HG03521 (cell line): ENCODE results near the gene ICE1.
"Not testable (repeated sequence)": the region's sequence is repeated elsewhere in the genome, so short reads cannot be mapped to it uniquely, and the experiment has no call there.

Experiments used
- ATAC-seq: cut with Tn5 transposase; IDR thresholded peaks from one replicate; pipeline ENCODE4 v1.9.1; 2021; ENCODE audit warnings: mild to moderate bottlenecking, moderate library complexity; ENCODE audit not compliant: unreplicated experiment

The ICE1 gene

GRCh38 chr5:5395093-5395492 is 27.4 kb upstream of the ICE1 start:
- not testable (repeated sequence) for ATAC-seq

- ATAC-seq: no peak
Observed at GRCh38 chr5:5398071-5398470, 24.4 kb upstream of the ICE1 start.

GRCh38 chr5:5401095-5401494 is 21.4 kb upstream of the ICE1 start:
- no peak for ATAC-seq

- no peak for ATAC-seq
Observed at GRCh38 chr5:5403741-5404140, 18.7 kb upstream of the ICE1 start.

DNA sequence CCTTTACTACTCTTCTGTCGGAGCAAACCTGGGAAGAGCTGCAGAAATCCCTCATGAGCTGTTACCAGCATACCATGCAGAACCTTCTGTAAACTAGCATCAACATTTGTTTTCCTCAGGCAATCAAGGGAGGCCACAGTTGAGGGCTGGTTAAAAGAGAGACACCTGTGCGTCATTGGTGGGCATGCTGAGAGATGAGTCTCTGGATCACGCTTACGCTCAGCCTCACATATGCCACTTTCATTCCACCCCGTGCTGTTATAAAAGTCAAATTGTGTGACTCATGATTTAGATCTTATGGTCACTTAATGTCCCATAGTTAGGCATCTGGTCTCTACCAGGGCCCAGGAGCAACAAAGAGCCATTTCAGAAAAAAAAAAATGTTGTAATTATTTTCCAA is 18.1 kb upstream of the ICE1 start:
- no peak for ATAC-seq

DNA sequence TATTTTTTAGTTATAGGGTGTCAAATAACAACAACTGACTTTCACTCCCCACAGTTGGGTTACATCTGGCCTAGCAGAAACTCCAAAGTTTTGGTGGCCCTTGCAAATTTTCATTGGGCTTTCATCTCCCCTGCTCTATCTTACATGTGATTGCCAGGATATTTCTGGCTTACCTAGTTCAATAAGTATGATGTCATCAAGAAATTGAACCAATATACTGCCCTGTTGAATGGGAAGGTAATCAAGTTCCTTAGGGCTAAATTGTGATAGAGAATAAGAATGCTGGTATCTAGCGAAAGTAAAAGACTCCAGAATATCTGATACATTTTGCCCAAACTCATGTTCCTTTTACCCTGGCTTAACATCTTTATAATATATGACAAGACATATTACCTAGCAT is 17.0 kb upstream of the ICE1 start:
- ATAC-seq: no peak

DNA sequence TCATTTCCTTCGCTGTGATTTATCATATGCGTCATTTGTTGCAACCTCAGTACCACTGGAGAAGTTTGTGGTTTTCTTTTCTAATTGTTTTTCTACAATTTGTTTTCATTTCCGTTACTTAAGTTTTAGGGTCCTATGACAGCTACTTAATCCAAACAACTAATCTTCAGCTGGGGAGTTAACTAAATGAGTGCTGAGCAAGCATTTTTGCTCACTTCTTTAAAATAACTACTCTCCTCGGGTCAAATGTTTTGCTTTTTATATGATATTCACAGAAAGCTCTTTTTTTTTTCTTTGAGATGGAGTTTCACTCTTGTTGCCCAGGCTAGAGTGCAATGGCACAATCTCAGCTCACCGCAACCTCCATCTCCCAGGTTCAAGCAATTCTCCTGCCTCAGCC is 14.6 kb upstream of the ICE1 start:
- ATAC-seq: no peak

DNA sequence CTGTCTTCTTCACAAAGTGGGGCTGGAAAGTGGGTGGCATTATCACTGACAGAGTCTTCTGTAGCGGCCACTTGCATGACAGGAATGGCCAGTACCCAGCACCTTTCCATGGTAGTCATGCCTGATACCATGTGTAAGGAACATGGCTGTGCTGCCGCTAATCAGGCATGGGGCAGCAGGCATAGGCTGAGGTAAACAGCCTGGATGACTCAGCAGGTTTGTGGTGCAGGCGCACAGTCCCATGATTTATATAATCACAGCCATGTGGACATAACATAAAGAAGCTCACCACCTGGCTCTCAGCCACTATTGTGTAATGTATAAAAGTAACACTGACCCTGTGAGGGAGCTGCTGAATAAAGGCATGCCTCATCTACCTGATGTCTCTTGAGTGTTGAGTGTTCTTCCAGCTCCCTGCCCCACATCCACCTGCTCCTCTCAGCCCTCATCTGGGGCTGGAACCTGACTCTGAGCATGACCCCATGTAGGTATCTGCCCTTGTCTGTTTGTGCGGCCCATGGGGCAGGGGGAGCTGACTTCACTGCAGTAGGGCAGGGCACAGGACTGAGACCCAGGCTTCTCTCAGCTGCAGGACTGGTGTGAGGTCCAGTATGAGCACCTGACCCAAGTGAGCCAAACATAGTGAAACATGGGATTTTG is 13.2 kb upstream of the ICE1 start:
- ATAC-seq: no peak

GRCh38 chr5:5413856-5414255 is 8.6 kb upstream of the ICE1 start:
- ATAC-seq: not testable (repeated sequence)

DNA sequence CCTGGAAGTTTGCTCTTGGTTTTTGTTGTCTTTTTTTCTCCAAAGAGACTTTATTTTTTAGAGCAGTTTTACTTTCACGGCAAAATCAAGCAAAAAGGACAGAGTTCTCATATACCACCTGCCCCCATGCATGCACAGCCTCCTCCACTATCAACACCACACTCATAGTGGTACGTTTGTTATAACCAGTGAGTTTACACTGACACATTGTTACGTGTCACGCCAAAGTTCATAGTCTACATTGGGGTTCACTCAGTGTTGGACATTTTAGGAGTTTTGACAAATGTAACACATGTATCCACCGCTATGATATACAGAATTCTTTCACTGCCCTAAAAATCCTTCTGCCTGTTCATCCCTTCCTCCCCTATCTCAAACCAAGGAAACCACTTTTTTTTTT is 7.5 kb upstream of the ICE1 start:
- no peak for ATAC-seq

DNA sequence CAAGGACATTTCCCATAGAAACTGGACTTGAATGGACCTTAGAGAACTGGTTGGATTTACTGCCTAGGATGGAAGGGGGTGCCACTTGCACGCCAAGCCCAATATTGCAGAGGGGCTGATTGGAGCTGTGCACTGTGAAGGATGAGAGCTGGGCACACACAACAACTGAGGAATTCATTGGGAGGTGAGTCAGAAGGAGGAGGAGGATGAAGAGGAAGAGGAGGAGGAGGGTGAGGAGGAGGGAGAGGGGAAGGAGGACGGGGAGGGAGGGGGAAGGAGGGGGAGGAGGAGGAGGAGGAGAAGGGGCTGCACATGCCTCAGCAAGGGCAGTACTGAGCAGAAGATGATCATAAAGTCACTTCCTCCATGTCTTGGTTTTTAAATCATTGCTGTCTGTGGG is 5.7 kb upstream of the ICE1 start:
- no peak for ATAC-seq

DNA sequence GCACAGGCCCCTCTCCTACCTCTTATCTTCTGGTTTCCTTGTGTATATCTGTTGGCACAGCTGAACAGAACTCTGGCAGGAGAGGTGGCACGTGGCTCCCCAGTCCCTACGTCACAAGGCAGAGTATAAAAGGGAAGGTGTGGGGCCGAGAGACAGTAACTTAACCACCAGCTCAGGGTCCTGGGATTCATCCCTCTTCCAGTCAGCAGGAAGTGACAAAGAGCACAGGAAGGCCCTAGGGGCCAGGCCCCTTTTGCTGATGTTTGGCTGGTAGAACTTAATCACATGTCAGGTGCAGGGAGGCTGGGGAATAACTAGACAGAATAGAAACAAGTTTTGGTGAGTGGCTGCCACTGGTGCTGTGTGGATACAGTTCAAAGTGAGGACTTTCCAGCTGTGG is 4.5 kb upstream of the ICE1 start:
- ATAC-seq: no peak

DNA sequence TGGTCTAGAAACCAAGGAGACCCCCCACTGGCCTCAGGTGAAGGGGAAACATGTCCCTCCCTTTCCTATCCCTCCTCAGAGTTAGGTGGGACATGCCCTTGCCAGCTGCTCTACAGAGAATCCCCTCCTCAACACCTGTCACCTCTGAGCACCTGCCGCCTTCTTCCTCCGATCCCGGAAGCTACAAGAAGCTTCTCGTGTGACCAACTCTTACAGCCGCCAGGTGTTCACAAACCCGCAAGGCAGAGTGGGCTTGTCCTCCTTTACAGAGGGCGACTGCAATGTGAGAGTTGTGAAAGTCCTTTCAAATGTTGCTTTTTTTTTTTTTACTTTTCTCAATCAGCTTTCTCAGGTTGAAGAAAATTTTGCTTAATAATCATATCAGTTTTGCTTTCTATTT is 3.7 kb upstream of the ICE1 start:
- ATAC-seq: no peak

DNA sequence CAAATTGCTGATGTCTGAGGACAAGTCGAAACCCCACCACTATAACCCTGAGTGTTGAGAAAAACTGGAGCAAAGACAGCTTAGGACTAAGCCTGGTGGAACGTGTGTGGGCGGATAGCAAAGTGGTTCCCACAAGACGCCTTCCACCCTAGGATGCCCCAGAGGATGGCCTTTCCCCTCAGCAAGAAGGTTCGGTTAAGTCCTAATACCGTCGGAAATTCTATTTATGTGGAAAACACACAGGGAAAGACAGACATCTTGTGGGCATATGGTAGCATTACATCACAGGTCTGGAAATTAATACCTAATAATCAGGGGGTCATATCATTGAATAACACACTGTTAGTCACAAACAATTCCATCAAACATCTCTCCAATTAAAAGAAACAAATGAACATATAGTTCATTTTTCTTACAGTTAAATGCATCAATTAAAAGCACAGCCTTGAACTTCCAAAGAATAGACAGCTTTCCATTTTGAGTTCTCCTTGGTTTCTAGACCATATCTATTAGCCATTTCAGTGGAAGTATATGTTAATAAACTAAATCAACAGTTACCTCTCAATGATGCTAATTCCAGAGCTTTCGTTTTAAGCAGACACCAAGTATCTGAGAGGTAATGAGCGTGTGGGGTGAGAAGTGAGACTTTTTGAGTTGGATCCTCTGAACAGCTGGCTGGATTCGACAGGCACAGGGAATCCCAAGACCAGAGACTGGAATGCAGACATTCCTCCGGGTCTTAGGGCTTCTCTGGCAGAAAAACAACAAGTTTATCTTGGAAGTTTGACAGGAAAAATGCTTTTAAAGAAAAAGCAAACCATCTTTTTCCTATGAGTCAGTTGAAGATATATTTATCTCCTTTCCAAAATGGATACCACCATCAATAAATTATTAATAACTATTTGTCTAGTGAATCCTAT is 2.9 kb upstream of the ICE1 start:
- ATAC-seq: no peak

DNA sequence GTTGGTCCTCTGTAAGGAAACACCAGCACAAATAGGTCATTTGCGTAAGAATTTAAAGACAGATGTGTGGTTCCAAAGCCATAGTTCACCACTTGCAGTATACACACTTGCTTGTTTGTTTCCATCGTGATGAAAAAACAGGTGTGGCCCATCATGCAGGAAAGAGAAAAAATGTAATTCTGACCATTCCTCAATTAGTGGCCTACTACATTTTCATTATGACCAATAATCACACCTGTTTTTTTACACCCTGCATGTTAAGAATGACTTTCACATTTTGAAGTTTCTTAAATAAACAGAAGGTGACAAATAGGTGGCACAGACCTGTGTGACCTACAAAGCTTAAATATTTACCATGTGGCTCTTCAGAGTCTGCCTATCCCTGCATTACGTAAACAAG is 2.2 kb upstream of the ICE1 start:
- no peak for ATAC-seq

DNA sequence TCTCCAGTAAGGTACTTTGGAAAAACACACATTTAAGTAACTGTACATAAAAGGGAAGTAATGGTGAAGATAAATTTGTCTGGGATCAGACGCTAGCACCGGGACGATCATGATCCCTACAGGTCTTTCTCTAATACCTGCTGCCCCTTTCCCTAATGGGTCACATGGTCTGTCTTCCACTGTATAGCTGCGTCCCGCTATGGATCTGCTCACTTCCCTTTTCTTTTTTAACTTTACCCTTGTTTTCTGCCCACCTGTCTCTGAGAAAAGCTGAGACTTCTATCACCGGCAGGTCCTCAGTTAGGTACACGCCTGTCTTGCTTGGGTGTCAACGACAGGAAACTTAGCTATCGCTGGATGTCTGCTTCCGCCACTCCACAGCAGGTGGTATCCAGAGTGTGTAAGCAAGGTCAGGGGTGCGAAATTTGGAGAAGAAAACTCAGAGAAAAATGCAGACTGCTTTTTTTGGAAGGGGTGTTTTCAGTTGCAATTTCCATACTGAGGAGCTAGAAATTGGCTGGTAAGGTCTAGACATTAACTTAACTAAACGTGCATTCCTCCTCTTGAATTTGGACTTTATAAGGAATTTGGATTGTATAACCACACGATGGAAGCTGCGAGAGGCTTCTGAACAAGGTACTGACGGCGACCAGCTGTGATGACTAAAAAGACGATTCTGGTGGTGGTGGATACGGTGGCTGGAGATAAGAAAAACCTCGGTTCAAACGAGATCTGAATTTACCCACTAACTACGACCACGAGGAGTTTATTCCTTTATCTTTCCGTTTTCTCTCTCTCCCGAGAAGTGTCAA is 1.1 kb upstream of the ICE1 start:
- peak; percentile 2 for ATAC-seq

- ATAC-seq: peak; percentile 14
Observed at GRCh38 chr5:5422819-5423515, 490 bp downstream of the ICE1 start.

GRCh38 chr5:5423586-5423985 is 1.1 kb downstream of the ICE1 start:
- ATAC-seq: no peak

- no peak for ATAC-seq
Observed at GRCh38 chr5:5424736-5425135, 2.3 kb downstream of the ICE1 start.

DNA sequence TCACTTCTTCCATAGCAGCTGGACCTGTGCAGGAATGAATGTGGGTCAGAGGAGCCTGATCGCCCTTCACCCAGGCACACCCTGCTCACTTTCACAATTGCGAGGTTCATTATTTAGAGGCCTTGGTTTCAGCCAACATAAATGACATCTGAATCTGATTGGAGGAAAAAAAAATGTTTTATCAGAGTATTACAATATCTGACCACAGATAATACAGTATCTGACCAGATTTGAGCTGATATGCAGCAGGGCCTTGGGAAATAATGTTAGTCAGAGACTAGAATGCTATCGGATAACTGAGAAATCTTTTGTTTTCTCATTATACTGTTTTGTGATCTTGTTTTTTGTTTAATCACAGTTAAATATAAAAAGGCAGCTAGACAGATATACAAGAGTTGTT is 7.7 kb downstream of the ICE1 start:
- ATAC-seq: no peak
